ENCODE measurements around the gene C16orf86.

DNA sequence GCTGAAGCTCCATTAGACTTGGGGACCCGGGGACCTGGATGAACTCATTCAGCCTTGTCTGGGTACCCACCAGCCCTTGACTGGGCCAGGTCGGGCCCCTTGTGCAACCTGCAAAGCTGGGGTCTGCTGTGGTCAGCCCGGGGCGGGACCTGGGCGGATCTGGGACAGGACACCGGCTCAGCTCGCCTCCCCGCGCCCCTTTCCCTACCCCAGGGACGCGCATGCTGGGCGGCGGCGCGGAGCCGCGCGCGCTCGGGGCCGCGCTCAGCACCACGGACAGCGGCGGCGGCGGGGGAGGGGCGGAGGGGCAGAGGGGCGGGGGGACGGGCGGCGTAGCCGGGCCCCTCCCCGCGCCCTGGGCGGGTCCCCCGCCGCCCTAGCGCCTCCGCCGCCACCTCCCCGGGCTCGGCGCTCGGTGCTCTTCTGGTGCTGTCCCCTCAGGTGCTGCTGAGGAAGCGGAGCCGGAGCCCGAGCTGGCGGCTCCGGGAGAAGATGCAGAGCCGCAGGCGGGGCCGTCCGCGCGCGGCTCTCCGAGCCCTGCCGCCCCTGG lies 14.0 kb upstream of the C16orf86 start:
- TF ChIP-seq GABPA (IDR thresholded peaks at IDR 0.05; ENCODE audit: borderline replicate concordance, insufficient read depth, low read length), result 0 out of 2 replicates have a peak, but pooled peaks have one; percentile 15
- TF ChIP-seq POLR2A (IDR thresholded peaks at IDR 0.05; ENCODE audit: control extremely low read depth in 1 of 2, low read depth in 2 of 2, low read length in 2 of 2), result no peak
- TF ChIP-seq, protein P1, sequence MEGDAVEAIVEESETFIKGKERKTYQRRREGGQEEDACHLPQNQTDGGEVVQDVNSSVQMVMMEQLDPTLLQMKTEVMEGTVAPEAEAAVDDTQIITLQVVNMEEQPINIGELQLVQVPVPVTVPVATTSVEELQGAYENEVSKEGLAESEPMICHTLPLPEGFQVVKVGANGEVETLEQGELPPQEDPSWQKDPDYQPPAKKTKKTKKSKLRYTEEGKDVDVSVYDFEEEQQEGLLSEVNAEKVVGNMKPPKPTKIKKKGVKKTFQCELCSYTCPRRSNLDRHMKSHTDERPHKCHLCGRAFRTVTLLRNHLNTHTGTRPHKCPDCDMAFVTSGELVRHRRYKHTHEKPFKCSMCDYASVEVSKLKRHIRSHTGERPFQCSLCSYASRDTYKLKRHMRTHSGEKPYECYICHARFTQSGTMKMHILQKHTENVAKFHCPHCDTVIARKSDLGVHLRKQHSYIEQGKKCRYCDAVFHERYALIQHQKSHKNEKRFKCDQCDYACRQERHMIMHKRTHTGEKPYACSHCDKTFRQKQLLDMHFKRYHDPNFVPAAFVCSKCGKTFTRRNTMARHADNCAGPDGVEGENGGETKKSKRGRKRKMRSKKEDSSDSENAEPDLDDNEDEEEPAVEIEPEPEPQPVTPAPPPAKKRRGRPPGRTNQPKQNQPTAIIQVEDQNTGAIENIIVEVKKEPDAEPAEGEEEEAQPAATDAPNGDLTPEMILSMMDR (IDR thresholded peaks at IDR 0.05; ENCODE audit: control extremely low read depth in 1 of 3, insufficient read depth in 1 of 3, low read depth in 1 of 3, low read length in 3 of 3), result no peak
- TF ChIP-seq ZNF274 (IDR thresholded peaks at IDR 0.05; ENCODE audit: borderline replicate concordance, extremely low read depth, low read length), result no peak
- TF ChIP-seq SP2 (IDR thresholded peaks at IDR 0.05; ENCODE audit: low read length), result no peak
- TF ChIP-seq EZH2 (IDR thresholded peaks at IDR 0.05; ENCODE audit: low read depth, low read length, severe bottlenecking), result no peak
- no peak for TF ChIP-seq SUZ12 (IDR thresholded peaks at IDR 0.05; ENCODE audit: low read length)
- no peak for TF ChIP-seq HDAC6 (IDR thresholded peaks at IDR 0.05; ENCODE audit: low read depth, low read length)
- TF ChIP-seq, protein P2, sequence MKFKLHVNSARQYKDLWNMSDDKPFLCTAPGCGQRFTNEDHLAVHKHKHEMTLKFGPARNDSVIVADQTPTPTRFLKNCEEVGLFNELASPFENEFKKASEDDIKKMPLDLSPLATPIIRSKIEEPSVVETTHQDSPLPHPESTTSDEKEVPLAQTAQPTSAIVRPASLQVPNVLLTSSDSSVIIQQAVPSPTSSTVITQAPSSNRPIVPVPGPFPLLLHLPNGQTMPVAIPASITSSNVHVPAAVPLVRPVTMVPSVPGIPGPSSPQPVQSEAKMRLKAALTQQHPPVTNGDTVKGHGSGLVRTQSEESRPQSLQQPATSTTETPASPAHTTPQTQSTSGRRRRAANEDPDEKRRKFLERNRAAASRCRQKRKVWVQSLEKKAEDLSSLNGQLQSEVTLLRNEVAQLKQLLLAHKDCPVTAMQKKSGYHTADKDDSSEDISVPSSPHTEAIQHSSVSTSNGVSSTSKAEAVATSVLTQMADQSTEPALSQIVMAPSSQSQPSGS (IDR thresholded peaks at IDR 0.05; ENCODE audit: low read length), result no peak
- no peak for TF ChIP-seq CBX8 (IDR thresholded peaks at IDR 0.05; ENCODE audit: borderline replicate concordance, low read depth, low read length)

Measured in H1 (cell line).